ENCODE data around the gene ZNF383.
"Not testable (repeated sequence)": the region's sequence is repeated elsewhere in the genome, so short reads cannot be mapped to it uniquely, and the experiment has no call there.

Gene ZNF383

DNA sequence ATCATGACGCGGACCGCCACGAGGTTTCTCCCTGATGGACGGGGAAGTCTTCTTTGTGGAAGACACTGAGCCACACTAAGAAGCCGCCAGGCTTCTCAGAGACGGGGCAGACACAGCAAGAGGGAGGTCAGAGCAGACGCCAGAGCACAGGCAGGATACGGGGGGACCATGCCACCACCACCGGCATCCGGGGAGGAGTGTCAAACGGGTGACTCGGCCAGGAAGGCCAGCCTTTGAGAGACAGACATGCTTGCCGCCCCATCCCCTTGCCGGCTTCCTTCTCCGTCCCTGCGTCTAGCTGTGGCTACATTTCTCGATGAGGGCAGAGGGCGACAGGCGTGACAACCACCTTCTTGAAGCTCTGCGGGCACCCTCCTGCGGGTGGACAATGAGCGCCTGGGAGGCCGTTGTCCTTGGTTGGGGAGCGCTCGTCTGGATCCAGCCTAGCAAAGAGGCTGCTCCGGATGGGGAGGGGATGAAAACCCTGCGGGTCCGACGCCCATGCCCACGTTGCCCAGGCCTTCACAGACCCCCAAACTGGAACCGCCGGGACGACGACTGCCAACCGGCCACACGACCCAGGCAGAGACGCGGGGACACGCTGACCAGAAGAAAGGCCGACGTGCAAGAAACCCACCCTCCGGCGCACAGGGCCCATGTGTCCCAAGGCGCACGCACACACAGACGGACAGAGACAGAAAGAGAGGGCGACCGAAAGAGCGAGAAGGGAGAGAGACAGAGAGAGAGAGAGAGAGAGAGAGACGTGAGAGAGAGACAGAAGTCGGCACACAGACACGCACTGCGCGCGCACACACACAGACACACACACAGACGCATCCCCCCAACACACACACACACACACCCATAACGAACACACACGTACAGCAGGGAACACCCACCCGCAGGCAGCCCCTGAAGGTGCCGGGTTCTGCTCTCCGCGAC is 75.3 kb downstream of the ZNF383 start:
- DNase-seq, result not testable (repeated sequence)

DNA sequence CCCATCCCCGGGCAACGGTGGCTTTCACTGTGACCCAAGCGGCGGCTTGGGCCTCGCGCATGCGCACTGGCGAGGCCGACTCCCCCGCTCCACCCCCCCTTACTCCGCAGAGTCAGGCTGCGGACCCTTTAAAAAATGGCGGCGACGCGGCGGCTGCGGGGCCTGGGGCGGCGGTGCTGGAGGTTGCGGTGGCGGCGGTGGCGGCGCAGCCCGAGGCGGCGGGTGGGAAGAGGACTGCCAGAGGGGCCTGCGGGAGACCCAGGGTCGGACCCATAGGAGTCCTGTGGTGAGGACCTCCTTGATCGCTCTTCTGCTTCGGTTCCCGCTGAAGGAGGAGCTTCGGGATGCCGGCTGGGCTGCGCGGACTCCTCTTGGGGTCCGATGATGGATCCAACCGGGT is 76.2 kb downstream of the ZNF383 start:
- not testable (repeated sequence) for DNase-seq
